Left hindlimb (tissue), 1 donor: ENCODE measurements around the gene PLXNB2.

ENCODE experiments used
- DNase-seq: peaks from one replicate; pipeline ENCODE4 v3.0.0-alpha.2; 2018

PLXNB2 gene

DNA sequence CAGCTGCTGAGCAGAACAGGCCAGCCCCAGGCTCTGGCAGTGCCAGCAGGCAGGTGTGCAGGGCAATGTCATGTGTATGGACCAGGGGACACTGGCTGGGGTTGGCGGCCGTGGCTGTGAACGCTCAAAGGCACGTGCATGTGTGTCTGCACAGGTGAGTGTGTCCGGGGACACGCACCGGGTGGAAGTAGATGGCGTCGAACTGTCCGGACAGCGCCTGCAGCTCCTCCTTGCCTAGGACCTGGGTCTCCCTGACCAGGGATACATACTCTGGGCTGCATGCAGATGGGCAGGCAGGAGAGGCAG, 57.2 kb downstream of the PLXNB2 start:
- DNase-seq: no peak

DNA sequence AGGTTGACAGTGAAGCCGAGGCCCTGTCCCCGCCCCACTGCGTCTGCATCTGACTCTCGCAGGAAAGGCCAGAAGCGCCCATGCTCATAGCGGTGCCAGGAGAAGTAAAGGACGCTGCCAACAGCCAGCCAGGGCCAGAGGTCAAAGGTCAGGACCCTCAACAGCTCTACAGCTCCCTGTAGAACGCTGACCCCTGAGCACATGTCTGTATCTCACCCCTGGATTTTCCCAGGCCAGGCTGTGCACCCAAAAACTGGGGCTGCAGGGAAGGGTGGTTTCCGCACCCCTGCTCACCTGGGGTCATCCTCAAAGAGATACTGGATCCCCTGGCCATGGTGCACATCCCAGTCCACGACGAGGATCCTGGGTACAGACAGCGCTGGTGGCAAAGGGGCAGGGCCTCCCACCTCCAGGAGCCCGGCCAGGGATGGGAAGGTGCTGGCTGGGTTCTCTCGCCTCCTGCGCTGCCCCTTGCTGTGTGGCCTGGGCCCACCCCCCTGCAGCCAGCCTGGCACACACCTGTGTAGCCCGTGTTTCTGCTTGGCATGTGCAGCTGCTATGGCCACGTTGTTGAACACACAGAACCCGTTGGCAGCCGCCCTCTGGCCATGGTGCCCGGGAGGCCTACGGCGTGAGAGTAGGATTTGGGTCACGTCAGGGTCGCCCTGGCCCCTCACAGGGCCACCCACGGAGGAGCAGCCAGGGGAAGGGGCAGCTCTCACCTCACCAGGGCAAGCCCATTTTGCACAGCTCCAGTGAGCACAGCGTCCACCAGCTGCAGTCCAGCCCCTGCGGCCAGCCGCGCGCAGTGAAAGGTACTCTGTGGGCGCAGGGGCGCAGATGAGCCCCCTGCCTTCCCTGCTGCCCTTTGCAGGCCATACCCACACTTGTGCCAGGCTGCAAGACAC, 57.9 kb downstream of the PLXNB2 start:
- DNase-seq: no peak

DNA sequence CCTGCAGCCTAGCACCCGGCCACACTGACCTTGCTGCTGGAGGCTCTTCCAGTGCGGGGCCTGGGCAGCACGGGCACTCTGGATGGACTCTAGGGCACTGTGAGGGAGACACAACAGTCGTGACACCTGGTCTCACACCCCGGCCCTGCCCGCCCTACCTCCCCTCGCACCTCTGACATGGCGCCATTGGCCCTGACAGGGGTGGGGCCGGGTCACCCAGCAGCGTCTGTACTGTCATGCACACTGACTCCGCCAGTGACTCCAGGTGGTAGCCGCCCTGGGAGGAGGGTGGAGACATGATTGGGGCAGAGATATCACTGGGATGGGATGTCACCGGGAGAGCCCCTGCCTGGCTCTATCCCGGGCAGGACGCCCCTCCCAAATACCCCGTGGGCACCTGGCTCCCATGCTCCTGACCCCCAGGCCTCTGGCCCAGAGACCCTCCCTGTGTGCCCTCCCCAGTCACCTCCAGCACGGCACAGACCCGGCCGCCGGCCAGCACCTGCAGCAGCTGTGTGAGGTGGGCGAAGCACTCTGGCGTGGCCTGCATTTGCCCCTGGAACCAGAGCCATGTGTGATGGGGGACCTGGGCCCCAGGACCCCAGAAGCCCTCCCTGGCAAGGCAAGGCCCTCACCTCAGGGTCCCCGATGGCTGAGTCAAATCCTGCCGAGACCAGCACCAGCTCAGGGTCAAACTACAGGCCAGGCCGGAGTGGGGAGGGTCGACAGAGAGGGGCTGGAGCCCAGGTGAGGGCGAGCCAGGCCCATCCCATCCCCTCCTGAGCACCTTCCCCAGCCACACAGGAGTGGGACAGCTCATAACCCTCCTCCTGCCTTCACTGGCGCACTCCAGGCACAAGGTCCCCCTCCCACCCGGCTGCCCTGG, 59.0 kb downstream of the PLXNB2 start:
- DNase-seq: no peak

GRCh38 chr22:50247748-50248147, 59.7 kb downstream of the PLXNB2 start:
- DNase-seq: no peak

GRCh38 chr22:50246242-50247175, 60.9 kb downstream of the PLXNB2 start:
- no peak for DNase-seq

DNA sequence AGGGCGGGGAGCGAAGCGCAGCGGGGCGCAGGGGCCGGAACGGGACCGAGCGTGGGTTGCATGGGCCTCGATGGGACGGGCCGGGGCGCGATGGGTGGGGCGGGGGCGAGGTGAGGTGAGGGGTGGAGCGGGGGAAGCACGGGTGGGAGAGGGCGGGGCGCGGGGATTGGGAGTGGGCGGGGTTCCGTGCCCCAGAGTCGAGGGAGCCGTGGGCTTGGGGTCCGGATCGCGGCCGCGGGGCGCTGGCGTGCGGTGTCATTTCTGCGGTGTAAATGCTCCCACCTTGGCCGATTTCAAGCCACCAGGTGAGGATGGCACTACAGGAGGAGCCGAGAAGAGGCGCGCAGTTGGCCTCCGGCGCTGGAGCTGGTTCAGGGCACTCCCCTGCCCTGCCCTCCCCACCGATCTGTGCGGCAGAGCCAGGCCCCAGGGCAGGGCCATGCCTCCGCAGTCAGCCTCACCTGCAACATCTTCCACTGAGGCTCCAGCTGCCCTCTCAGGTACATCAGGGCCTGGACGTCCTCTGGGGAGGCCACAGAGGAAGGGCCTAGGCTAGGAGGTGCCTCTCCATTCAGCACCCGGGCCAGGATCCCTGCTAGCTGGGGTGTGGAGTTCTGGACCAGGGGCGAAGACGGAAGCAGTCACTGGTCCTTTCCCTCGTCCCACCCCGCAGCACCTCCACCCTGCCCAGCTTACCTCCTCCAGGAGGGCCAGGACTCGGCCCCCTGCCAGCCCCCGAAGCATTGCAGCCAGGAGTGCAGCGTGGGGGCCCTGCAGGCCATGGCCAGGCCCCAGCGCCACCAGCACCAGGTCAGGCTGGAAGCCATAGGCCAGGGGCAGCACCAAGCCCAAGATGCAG, 62.0 kb downstream of the PLXNB2 start:
- DNase-seq: no peak

DNA sequence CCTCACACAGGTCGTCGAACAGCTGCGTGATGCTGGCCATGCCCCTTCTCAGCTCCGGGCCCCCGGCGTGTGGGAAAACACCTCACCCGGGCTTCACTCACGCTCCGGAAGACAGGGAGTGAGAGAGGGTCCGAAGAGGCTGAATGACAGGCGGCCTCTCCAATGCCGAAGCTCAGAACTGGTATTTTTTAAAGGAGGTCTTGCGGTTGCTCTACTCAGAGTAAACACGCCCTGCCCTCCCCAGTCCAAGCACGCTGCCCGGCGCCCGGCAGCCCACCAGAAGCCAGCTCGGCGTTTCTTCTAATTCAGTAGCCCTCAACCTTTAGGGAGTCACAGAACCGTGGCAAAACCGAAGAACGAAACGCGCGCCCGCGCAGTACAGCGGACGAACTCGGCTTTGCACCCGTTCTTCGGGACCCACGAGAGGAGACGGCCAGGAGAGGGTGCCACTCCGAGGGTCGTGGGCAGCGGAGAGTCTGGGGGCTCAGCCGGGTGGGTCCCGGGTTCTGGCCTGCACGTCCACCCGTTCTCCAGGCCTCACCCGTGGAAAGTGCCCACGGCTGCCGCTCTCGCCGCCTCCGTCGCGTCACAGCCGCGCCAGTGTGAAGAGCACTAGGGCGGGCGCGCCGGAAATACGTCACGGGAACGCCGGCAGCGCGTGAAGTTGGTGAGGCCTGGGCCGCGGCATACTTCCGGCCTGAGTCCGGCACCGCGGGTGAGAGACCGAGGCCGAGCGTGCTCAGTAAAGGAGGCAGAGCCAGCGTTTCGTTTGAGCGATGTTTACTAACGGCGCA, 62.8 kb downstream of the PLXNB2 start, which contains the start of gene TUBGCP6:
Gene TUBGCP6 (minus strand): TSS at position 604 of the 794 bp plus-strand sequence. CDS start 564 bp downstream, at position 40.
- peak; percentile 93 for DNase-seq

- DNase-seq: no peak
Observed at GRCh38 chr22:50243685-50244419, 63.6 kb downstream of the PLXNB2 start.

GRCh38 chr22:50242406-50242949, 65.0 kb downstream of the PLXNB2 start:
- no peak for DNase-seq

GRCh38 chr22:50238755-50239154, 68.7 kb downstream of the PLXNB2 start:
- no peak for DNase-seq

DNA sequence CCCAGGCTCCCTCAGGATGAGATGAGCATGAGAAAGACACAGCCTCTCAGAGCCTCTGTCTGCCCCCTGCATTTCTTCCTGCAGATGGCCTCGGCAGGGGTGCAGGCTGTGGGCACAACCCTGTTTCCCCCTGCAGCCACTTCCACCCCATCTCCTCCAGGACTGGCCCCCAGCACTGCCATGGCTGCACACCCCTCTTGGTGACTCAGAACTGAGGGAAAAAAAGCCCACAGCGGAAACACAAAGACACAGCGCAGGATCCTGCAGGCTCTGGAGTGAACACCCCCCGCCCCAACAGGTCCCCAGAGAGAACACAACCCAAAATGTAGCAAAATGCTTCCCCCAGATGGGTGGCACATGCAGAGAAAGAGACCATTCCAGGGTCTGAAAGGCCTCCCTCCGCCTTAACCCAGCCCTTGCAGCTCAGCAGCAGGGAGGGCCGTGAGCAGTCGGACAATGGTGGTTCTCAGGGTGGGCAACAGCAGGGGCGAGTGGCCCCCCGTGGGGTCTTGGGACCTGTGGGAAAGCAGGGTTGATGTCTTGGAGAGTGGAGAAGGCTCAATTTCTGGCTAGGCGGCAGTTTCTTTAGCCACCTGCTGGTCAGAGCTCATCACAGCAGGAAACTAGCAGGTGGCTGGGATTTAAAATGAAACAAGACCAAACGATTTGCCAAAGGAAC, 70.6 kb downstream of the PLXNB2 start:
- DNase-seq: peak; percentile 29

DNA sequence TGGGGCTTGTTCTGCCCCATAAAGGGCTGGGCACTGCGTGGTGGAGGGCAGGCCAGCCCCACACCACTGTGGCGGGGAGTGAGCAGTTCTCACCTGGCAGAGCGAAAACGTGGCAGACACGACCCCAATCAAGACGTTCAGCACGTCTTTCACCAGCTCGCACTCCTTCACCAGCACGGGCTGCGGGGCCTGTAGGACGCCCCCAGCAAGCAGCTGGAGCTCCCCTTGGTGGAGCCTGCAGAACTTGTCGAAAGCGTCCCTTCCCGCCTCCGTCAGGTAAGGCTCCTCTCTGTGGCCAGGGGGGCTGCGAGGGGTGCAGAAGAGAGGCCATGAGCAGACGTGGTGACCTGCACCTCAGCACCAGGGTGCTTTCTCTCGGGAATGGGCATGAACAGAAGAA, 74.2 kb downstream of the PLXNB2 start:
- peak; percentile 20 for DNase-seq

DNA sequence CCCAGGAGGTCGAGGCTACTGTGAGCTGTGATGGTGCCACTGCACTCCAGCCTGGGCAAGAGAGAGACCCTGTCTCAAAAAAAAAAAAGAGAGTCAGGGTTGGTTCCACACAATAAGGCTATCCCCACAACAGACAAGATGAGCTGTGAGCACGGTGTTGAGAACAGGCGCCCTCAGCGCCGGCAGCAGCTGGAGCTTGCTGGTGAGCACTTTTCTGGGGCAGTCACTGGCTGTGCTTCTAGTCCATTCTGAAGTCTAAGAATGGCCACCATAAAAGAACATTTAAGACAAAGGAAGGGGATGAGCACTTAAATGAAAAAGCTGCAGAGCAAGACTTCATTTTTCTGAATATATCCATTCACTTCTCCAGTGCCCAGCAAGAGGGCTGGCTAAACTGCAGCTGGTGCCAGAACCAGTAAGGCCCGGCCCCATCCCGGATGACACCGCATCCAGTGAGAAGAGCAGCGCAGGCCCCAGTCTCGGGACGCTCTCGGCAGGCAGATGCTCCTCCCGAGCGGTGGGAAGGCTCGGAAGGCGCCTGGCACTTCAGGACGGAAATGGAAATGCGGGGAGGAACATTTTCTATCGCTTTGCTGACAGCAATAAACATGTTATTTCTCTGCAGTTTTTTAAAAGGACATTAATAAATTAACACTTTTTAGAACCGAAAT, 74.8 kb downstream of the PLXNB2 start:
- DNase-seq: no peak

DNA sequence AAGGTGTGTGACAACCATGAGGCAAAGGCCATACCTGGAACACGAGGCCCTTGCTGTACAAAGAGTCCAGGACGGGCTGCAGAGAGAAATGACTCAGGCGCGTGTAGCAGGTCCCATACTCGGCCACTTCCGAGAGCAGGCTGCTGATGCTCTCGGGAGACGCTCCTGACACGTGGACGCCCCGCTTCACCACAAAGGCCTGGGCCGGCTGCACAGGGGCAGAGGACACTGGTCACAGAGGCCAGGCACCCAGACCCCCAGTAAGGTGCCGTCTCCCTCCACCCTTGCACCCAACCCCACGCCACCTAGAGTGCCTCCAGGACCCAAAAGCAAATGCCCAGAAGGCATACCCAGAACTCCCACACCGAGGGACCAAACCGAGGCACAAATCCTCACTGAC, 78.1 kb downstream of the PLXNB2 start:
- DNase-seq: peak; percentile 16

- peak; percentile 28 for DNase-seq
Observed at GRCh38 chr22:50228366-50228765, 79.1 kb downstream of the PLXNB2 start.

DNA sequence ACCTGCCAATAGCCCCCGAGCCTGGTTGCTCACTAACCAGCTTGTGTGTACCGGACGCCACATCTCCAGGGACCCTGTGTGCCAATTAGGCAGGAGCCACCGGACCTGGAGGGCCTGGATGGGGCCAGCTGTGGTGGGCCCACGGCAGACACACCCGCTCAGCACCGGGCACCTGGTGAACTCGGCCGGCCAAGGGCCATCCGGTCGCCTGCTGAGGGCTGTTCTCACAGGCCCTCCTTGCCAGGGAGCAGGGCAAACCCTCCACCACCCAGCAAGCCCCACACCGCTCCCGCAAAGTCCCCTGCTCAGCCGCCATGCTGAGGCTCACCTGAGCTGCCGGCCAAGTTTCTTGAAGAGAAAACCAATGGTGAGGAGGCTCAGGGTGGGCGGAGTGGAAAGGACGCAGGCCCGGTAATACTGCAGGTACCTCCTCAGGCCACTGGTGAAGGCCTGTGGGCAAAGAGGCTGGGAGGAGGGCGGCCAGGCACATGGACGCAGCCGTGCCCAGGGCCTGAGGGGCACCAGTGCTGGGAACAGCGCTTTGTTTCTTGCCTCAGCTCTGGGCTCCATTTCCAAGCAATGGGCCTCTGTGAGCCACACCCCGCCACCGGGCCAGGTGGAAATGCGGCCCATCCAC, 79.7 kb downstream of the PLXNB2 start:
- DNase-seq: peak; percentile 35

DNA sequence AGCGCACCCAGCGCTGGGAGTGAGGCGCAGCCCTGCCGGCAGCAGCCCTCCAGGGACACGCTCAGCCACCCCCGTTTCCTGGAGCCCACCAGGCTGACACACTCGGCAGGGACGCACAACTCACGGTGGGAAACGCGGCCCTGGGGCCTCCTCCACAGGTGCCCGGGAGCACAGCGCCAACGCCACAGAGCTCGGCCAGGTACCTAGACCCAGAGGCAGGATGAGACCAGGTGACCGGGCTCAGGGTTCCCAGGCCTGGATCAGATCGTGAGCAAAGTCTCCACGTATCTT, 80.6 kb downstream of the PLXNB2 start:
- no peak for DNase-seq
